GM10248 (cell line): Measurements from ENCODE around the gene SRMS.

Experiments
- CTCF ChIA-PET: fragments of 300-600 bp; sonication (Branson Sonifier 250); formaldehyde crosslinking; extraction: SDS; loops from one replicate; lab custom pipeline; 2021; ENCODE audit warnings: antibody characterized with exemption; lab: Yijun Ruan, JAX
- POLR2A ChIA-PET: fragments of 350-650 bp; sonication (Branson Sonifier 250); formaldehyde crosslinking; extraction: SDS; loops from one replicate; lab custom pipeline; 2020; ENCODE audit warnings: antibody characterized with exemption; lab: Yijun Ruan, JAX
- DNase-seq: peaks from one replicate; pipeline ENCODE4 v3.0.0; 2012; ENCODE audit errors: extremely low spot score
- CTCF ChIP-seq: IDR thresholded peaks from 2 replicates; pipeline ENCODE4 v1.5.1; 2012; ENCODE audit warnings: mild to moderate bottlenecking, low read depth; ENCODE audit errors: extremely low read depth, missing control alignments, control extremely low read depth

The SRMS gene

GRCh38 chr20:63547725-63548480 is at the start of gene SRMS:
Gene SRMS, minus strand, starts transcription at chr20:63547749. Its CDS starts 286 bp downstream, at chr20:63547463.
- CTCF ChIA-PET: interaction anchor here (2.3 kb wide), 1 partner anchor 10 kb away, joined by 12 read pairs; the partner anchor contains the start of gene PTK6
- DNase-seq: no peak
- TF ChIP-seq CTCF: no peak
- POLR2A ChIA-PET: no interaction called here

GRCh38 chr20:63596423-63596822 is 48.9 kb upstream of the SRMS start:
- no peak for TF ChIP-seq CTCF
- no peak for DNase-seq
- POLR2A ChIA-PET: no interaction called here
- CTCF ChIA-PET: interaction anchor here (1.6 kb wide), 2 partner anchors 17 to 59 kb away, joined by 3 read pairs; no protein-coding TSS in a partner anchor

GRCh38 chr20:63595416-63596127 is 48.0 kb upstream of the SRMS start:
- ChIA-PET POLR2A (no interaction called here), CTCF (interaction anchor here (1.0 to 1.6 kb wide), 3 partner anchors 18 to 58 kb away, joined by 3 read pairs; no protein-coding TSS in a partner anchor)
- no peak for TF ChIP-seq CTCF
- no peak for DNase-seq

- TF ChIP-seq CTCF: no peak
- DNase-seq: no peak
- ChIA-PET CTCF (interaction anchor here (1.0 to 1.8 kb wide), 2 partner anchors 13 to 71 kb away, joined by 3 to 4 read pairs; no protein-coding TSS in a partner anchor), POLR2A (no interaction called here)
Observed at GRCh38 chr20:63594043-63594561, 46.6 kb upstream of the SRMS start.

- no peak for DNase-seq
- POLR2A ChIA-PET: no interaction called here
- no peak for TF ChIP-seq CTCF
- CTCF ChIA-PET: interaction anchor here (1.4 kb wide), 1 partner anchor 12 kb away, joined by 3 read pairs; no protein-coding TSS in a partner anchor
Observed at GRCh38 chr20:63592661-63593060, 45.1 kb upstream of the SRMS start.

- ChIA-PET POLR2A (no interaction called here), CTCF (interaction anchor here (1.4 kb wide), 1 partner anchor 13 kb away, joined by 3 read pairs; no protein-coding TSS in a partner anchor)
- no peak for DNase-seq
- no peak for TF ChIP-seq CTCF
Observed at GRCh38 chr20:63591786-63592355, 44.3 kb upstream of the SRMS start.
